ENCODE data around the gene IL34.

IL34 gene

GRCh38 chr16:70652322-70652721, 6.0 kb downstream of the IL34 start:
- peaks cover 9% of the 10 kb centered on the region for H3K36me3 ChIP-seq (ENCODE audit: control insufficient read depth, insufficient read depth, low read length)
- no peaks in the 10 kb centered on the region for H3K27me3 ChIP-seq (ENCODE audit: control insufficient read depth, insufficient read depth, low read length)
- H3K4me3 ChIP-seq (ENCODE audit: low read depth, low read length) = no peak overlapping the region
- peaks cover 3% of the 10 kb centered on the region for H3K9me3 ChIP-seq (ENCODE audit: control insufficient read depth, insufficient read depth, low read length)
- peaks cover 9% of the 10 kb centered on the region for H3K4me1 ChIP-seq (ENCODE audit: control insufficient read depth, insufficient read depth, low read length)
- H3K9ac ChIP-seq (ENCODE audit: low read depth, low read length) = no peak overlapping the region

- Histone ChIP-seq H3K9ac (ENCODE audit: low read depth, low read length) (no peak overlapping the region), H3K4me3 (ENCODE audit: low read depth, low read length) (no peak overlapping the region), H3K9me3 (ENCODE audit: control insufficient read depth, insufficient read depth, low read length) (peaks cover 3% of the 10 kb centered on the region), H3K4me1 (ENCODE audit: control insufficient read depth, insufficient read depth, low read length) (peaks cover 9% of the 10 kb centered on the region), H3K27me3 (ENCODE audit: control insufficient read depth, insufficient read depth, low read length) (no peaks in the 10 kb centered on the region), H3K36me3 (ENCODE audit: control insufficient read depth, insufficient read depth, low read length) (peaks cover 5% of the 10 kb centered on the region)
Measured at GRCh38 chr16:70653406-70653805, 7.0 kb downstream of the IL34 start.

GRCh38 chr16:70653809-70654771, 7.7 kb downstream of the IL34 start:
- Histone ChIP-seq H3K9ac (ENCODE audit: low read depth, low read length) (no peak overlapping the region), H3K9me3 (ENCODE audit: control insufficient read depth, insufficient read depth, low read length) (no peaks in the 10 kb centered on the region), H3K4me3 (ENCODE audit: low read depth, low read length) (no peak overlapping the region), H3K4me1 (ENCODE audit: control insufficient read depth, insufficient read depth, low read length) (peaks cover 9% of the 10 kb centered on the region), H3K36me3 (ENCODE audit: control insufficient read depth, insufficient read depth, low read length) (peaks cover 5% of the 10 kb centered on the region), H3K27me3 (ENCODE audit: control insufficient read depth, insufficient read depth, low read length) (no peaks in the 10 kb centered on the region)

- no peaks in the 10 kb centered on the region for H3K9me3 ChIP-seq (ENCODE audit: control insufficient read depth, insufficient read depth, low read length)
- peaks cover 8% of the 10 kb centered on the region for H3K4me1 ChIP-seq (ENCODE audit: control insufficient read depth, insufficient read depth, low read length)
- H3K9ac ChIP-seq (ENCODE audit: low read depth, low read length) = no peak overlapping the region
- H3K27me3 ChIP-seq (ENCODE audit: control insufficient read depth, insufficient read depth, low read length) = no peaks in the 10 kb centered on the region
- H3K36me3 ChIP-seq (ENCODE audit: control insufficient read depth, insufficient read depth, low read length) = peaks cover 5% of the 10 kb centered on the region
- no peak overlapping the region for H3K4me3 ChIP-seq (ENCODE audit: low read depth, low read length)
Measured at GRCh38 chr16:70656065-70656711, 9.8 kb downstream of the IL34 start.

GRCh38 chr16:70656712-70657263, 10.4 kb downstream of the IL34 start:
- Histone ChIP-seq H3K36me3 (ENCODE audit: control insufficient read depth, insufficient read depth, low read length) (peaks cover 5% of the 10 kb centered on the region), H3K9ac (ENCODE audit: low read depth, low read length) (no peak overlapping the region), H3K4me1 (ENCODE audit: control insufficient read depth, insufficient read depth, low read length) (peaks cover 4% of the 10 kb centered on the region), H3K9me3 (ENCODE audit: control insufficient read depth, insufficient read depth, low read length) (no peaks in the 10 kb centered on the region), H3K4me3 (ENCODE audit: low read depth, low read length) (no peak overlapping the region), H3K27me3 (ENCODE audit: control insufficient read depth, insufficient read depth, low read length) (no peaks in the 10 kb centered on the region)

GRCh38 chr16:70657956-70658355, 11.6 kb downstream of the IL34 start:
- Histone ChIP-seq H3K9ac (ENCODE audit: low read depth, low read length) (no peak overlapping the region), H3K9me3 (ENCODE audit: control insufficient read depth, insufficient read depth, low read length) (no peaks in the 10 kb centered on the region), H3K36me3 (ENCODE audit: control insufficient read depth, insufficient read depth, low read length) (peaks cover 5% of the 10 kb centered on the region), H3K27me3 (ENCODE audit: control insufficient read depth, insufficient read depth, low read length) (no peaks in the 10 kb centered on the region), H3K4me1 (ENCODE audit: control insufficient read depth, insufficient read depth, low read length) (peaks cover 4% of the 10 kb centered on the region), H3K4me3 (ENCODE audit: low read depth, low read length) (no peak overlapping the region)

- Histone ChIP-seq H3K9ac (ENCODE audit: low read depth, low read length) (no peak overlapping the region), H3K9me3 (ENCODE audit: control insufficient read depth, insufficient read depth, low read length) (no peaks in the 10 kb centered on the region), H3K27me3 (ENCODE audit: control insufficient read depth, insufficient read depth, low read length) (no peaks in the 10 kb centered on the region), H3K4me3 (ENCODE audit: low read depth, low read length) (no peak overlapping the region), H3K36me3 (ENCODE audit: control insufficient read depth, insufficient read depth, low read length) (peaks cover 11% of the 10 kb centered on the region), H3K4me1 (ENCODE audit: control insufficient read depth, insufficient read depth, low read length) (peaks cover 3% of the 10 kb centered on the region)
Measured at GRCh38 chr16:70658921-70659320, 12.6 kb downstream of the IL34 start.

GRCh38 chr16:70659546-70659945, 13.2 kb downstream of the IL34 start:
- Histone ChIP-seq H3K4me1 (ENCODE audit: control insufficient read depth, insufficient read depth, low read length) (no peaks in the 10 kb centered on the region), H3K9ac (ENCODE audit: low read depth, low read length) (no peak overlapping the region), H3K9me3 (ENCODE audit: control insufficient read depth, insufficient read depth, low read length) (no peaks in the 10 kb centered on the region), H3K36me3 (ENCODE audit: control insufficient read depth, insufficient read depth, low read length) (peaks cover 17% of the 10 kb centered on the region), H3K4me3 (ENCODE audit: low read depth, low read length) (no peak overlapping the region), H3K27me3 (ENCODE audit: control insufficient read depth, insufficient read depth, low read length) (no peaks in the 10 kb centered on the region)

GRCh38 chr16:70659953-70660671, 13.8 kb downstream of the IL34 start:
- H3K4me3 ChIP-seq (ENCODE audit: low read depth, low read length) = no peak overlapping the region
- H3K4me1 ChIP-seq (ENCODE audit: control insufficient read depth, insufficient read depth, low read length) = no peaks in the 10 kb centered on the region
- peaks cover 22% of the 10 kb centered on the region for H3K36me3 ChIP-seq (ENCODE audit: control insufficient read depth, insufficient read depth, low read length)
- H3K27me3 ChIP-seq (ENCODE audit: control insufficient read depth, insufficient read depth, low read length) = no peaks in the 10 kb centered on the region
- H3K9me3 ChIP-seq (ENCODE audit: control insufficient read depth, insufficient read depth, low read length) = no peaks in the 10 kb centered on the region
- no peak overlapping the region for H3K9ac ChIP-seq (ENCODE audit: low read depth, low read length)

GRCh38 chr16:70660672-70661350, 14.5 kb downstream of the IL34 start:
- H3K36me3 ChIP-seq (ENCODE audit: control insufficient read depth, insufficient read depth, low read length) = peaks cover 23% of the 10 kb centered on the region
- H3K4me1 ChIP-seq (ENCODE audit: control insufficient read depth, insufficient read depth, low read length) = no peaks in the 10 kb centered on the region
- H3K9ac ChIP-seq (ENCODE audit: low read depth, low read length) = no peak overlapping the region
- H3K27me3 ChIP-seq (ENCODE audit: control insufficient read depth, insufficient read depth, low read length) = no peaks in the 10 kb centered on the region
- H3K4me3 ChIP-seq (ENCODE audit: low read depth, low read length) = no peak overlapping the region
- no peaks in the 10 kb centered on the region for H3K9me3 ChIP-seq (ENCODE audit: control insufficient read depth, insufficient read depth, low read length)

GRCh38 chr16:70661534-70661917, 15.2 kb downstream of the IL34 start:
- H3K27me3 ChIP-seq (ENCODE audit: control insufficient read depth, insufficient read depth, low read length) = no peaks in the 10 kb centered on the region
- no peaks in the 10 kb centered on the region for H3K4me1 ChIP-seq (ENCODE audit: control insufficient read depth, insufficient read depth, low read length)
- peaks cover 19% of the 10 kb centered on the region for H3K36me3 ChIP-seq (ENCODE audit: control insufficient read depth, insufficient read depth, low read length)
- H3K9ac ChIP-seq (ENCODE audit: low read depth, low read length) = no peak overlapping the region
- H3K9me3 ChIP-seq (ENCODE audit: control insufficient read depth, insufficient read depth, low read length) = no peaks in the 10 kb centered on the region
- no peak overlapping the region for H3K4me3 ChIP-seq (ENCODE audit: low read depth, low read length)

Measured in iPS-15b (cell line).